ENCODE results near the gene PRSS8. TPM values are rescaled to one million over a fixed set of nuclear protein-coding genes. Genes with fewer than 3 reads are reported as not detected.
"Not testable (repeated sequence)": the region's sequence is repeated elsewhere in the genome, so short reads cannot be mapped to it uniquely, and the experiment has no call there.

PRSS8 gene
- total RNA-seq, 1 donor from 2014 or later = not detected

DNA sequence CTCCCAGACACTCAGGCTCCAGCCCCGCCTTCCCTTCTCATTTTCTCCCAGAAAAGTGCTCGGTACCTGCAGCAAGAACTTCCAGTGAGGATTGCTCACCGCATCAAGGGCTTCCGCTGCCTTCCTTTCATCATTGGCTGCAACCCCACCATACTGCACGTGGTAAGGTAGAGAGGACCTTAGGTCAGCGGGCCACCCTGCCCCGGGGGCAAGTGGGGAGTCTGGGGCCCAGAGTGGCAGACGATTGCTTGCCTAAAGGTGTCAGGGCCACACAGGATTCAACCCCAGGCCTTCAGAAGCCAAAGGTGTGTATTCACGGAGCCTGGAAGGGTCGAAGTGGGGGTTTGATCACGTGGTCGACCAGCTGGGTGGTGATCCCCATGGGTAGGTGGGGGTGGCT, 25.9 kb downstream of the PRSS8 start:
- no peak for ATAC-seq
- intact Hi-C loops (cut with DNase I) = no loop called here
- no peak for DNase-seq (ENCODE audit: low spot score)

DNA sequence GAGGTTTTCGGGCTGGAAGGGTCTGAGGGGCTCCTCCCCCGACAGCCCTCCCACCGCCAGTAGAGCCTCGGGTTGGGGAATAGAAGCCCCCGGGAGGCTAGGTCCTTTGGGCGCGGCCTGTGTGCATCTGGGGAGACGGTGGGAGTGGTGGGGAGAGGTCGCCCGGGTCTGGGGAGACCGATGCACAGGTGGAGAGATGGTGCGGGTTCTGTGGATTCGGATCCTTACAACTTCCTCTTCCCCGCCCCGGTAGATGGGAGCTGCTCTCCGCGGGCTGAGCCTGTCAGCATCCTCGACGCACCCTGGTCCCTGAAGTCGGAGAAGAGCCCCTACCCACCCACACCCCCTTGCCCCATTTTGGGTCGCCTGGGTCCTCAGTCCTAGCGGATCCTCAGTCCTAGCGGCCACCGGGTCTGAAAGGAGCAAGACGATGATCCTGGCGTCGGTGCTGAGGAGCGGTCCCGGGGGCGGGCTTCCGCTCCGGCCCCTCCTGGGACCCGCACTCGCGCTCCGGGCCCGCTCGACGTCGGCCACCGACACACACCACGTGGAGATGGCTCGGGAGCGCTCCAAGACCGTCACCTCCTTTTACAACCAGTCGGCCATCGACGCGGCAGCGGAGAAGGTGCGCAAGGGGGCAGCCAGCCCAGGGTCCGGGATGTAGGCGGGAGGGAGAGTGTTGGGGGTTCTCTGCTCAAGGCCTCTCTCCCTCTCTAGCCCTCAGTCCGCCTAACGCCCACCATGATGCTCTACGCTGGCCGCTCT, 26.6 kb downstream of the PRSS8 start:
- ATAC-seq (no peak), DNase-seq (ENCODE audit: low spot score) (no peak)
- intact Hi-C loops (cut with DNase I) = no loop called here

DNA sequence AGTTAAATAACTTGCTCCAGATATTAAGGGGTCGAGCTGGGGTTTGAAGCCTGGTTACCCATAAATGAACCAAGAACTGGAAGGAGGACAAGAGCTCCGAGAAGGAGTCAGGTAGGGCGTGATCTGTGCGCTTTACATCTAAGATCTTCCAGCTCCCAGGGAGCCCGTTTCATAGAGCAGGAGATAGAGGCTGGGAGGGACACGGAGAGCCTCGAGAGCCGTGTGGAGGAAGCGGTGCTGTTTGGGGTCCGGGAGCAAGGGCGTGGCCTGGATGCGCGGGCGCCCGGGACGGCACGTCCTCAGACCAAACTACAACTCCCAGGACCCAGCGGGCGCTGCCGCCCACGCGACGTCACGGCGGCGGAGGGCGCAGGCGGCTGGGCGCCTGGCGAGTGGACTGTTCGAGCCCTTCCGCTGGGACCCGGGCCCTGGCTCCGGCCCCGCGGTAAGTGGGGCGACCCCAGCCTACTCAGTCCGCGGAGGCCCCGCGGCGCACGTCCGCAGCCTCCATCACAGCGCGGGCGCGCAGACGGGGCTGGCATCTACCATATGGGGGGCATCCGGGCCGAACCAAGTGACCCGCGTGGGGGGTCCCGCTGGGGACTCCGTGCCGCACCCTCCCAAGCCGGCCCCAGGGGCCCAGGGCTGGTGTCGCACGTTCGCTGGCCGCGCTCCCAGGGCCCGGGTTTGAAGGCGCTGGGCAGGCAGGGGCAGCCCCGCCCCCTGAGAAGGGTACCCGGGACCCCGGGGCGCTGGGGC, 27.3 kb downstream of the PRSS8 start, which contains the start of gene BCKDK:
TSS of gene BCKDK (plus strand) at position 352 of the 759 bp plus-strand sequence. CDS start 838 bp downstream, outside the sequence.
- DNase-seq (ENCODE audit: low spot score) (peak; percentile 86), ATAC-seq (peak; percentile 88)
- intact Hi-C loops (cut with DNase I) = no loop called here

DNA sequence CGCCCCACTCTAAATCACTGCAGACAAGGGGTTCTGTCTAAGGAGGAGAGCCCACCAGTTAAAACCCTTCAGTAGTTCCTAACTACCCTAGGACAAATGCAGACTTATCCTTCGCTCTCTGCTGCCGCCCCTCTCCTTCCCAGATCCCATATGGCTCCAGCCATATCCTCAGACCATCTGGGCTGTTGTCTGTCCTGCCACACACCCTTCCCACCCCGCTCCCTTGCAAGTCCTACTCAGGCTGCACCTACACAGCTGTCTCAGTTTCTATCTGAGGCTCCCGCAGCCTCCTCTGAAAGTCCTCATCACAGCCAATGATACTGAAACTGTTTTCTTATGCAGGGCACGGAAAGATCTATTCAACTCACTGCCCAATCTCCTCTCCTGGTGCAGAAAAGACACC, 28.1 kb downstream of the PRSS8 start:
- DNase-seq (ENCODE audit: low spot score) (no peak), ATAC-seq (no peak)
- intact Hi-C loops (cut with DNase I) = no loop called here

DNA sequence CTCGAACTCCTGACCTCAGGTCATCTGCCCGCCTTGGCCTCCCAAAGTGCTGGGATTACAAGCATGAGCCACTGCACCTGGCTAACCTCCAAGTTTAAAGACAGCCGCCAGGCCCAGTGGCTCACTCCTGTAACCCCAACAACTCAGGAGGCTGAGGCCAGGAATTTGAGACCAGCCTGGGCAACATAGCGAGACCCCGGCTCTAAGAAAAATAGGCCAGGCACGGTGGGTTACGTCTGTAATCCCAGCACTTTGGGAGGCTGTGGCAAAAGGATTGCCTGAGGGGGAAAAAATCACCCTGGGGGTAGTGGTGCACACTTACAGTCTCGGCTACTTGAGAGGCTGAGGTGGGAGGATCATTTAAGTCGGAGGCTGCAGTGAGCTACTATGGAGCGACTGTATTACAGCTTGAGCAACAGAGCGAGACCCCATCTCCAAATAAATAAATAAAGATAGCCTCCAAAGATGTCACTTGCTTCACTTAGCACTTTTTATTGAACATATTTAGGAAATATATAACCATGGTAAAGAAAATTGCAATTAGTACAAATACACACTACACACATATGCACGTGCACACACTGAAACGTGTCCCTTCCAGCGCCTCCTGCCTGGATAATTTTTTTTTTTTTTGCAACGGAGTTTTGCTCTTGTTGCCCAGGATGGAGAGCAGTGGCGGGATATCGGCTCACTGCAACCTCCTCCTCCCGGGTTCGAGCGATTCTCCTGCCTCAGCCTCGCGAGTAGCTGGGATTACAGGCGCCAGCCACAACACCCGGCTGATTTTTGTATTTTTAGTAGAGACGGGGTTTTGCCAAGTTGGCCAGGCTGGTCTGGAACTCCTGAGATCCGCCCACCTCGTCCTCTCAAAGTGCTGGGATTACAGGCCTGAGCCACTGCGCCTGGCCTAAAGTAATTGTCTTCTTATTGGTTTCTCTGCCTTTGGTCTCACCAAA, 28.7 kb downstream of the PRSS8 start:
- intact Hi-C loops (cut with DNase I) = no loop called here
- ATAC-seq (no peak), DNase-seq (ENCODE audit: low spot score) (no peak)

DNA sequence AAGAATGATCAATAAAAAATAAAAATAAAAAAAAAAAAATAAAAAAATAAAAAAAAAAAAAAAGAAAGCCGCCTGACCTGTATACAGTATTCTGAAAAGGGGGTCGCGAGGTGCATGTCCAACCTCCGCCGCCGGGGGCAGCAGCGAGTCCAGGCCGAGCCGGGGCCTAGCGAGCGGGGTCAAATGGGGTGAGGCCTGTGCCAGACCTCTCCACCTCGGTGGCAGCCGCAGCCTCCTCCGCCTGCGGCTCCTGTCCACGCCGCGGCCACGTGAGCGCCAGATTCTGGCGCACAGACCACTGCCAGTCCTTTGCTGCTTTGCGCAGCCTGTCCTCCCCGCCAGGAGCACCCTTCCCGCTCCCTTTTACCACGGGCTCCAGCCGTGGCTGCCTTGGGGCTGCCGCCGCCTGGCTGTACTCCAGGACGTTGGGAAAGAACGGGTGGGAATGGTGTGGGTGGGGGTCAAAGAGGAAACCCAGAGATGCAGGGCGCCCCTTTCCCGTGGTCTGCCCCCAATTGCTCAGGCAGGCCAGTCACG, 29.8 kb downstream of the PRSS8 start:
- peak; percentile 82 for ATAC-seq
- peak; percentile 93 for DNase-seq (ENCODE audit: low spot score)
- intact Hi-C loops (cut with DNase I) = no loop called here

DNA sequence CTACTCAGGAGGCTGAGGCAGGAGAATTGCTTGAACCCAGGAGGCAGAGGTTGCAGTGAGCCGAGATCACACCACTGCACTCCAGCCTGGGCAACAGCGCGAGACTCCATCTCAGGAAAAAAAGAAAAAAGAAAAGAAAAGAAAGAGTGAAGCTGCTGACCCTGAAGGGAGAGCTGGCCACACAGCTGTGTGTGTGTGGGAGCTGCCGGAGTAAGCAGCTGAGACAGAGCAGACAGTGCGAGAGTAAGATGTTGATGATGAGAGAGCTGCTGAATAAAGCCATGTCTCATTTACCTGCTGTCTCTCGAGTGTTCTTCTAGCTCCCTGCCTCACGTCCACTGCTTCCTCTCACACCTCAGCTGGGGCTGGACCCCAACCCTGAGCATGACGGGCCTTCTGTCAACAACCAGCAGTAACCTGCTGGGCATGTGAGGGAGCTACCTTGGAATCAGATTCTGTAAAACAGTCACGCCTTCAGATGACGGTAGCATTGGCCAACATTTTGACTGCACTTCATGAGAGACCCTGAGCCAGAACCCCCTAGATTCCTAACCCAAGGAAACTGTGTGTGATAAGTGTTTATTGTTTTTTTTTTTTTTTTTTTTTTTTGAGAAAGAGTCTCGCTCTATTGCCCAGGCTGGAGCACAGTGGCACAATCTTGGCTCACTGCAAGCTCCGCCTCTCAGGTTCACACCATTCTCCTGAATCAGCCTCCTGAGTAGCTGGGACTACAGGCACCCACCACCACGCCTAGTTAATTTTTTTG, 34.5 kb downstream of the PRSS8 start:
- intact Hi-C loops (cut with DNase I); ATAC-seq; DNase-seq (ENCODE audit: low spot score): not testable (repeated sequence)

DNA sequence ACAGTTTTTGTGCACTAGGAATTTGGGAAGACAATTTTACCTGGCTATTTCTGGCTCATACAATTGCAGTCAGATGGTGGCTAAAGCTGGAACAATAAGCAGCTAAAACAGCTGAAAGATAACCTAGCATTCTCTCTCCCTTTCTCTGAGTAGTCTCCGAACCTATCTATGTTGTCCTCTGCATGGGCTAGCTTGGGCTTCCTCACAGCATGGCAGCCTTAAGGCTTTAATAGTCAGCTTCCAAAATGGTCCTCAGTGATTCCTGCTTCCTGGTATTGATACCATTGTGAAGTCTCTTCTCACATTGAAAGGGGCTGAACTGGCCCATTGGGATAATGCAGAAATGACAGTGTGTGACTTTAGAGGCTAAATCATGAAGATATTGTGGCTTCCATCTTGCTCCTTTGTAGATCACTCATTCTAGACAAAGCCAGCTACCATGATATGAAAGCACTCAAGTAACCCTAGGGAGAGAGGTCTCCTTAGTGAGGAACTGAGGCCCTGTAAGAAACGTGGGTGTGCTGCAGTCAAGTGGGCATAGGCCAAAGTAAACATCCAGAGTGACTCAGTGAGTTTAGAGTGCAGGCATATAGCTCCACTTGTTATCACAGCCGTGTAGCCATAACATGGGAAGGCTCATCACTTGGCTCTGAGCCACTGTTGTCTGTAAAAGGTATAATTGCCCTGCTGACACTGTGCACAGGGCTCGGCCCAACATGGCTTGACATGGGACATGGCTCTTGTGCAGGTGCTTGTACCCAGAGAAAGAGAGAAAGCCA, 35.5 kb downstream of the PRSS8 start:
- no peak for DNase-seq (ENCODE audit: low spot score)
- ATAC-seq = no peak
- intact Hi-C loops (cut with DNase I) = loop anchor here (10.0 kb wide), 1 partner anchor 115 kb away; the partner anchor contains the start of gene HSD3B7

DNA sequence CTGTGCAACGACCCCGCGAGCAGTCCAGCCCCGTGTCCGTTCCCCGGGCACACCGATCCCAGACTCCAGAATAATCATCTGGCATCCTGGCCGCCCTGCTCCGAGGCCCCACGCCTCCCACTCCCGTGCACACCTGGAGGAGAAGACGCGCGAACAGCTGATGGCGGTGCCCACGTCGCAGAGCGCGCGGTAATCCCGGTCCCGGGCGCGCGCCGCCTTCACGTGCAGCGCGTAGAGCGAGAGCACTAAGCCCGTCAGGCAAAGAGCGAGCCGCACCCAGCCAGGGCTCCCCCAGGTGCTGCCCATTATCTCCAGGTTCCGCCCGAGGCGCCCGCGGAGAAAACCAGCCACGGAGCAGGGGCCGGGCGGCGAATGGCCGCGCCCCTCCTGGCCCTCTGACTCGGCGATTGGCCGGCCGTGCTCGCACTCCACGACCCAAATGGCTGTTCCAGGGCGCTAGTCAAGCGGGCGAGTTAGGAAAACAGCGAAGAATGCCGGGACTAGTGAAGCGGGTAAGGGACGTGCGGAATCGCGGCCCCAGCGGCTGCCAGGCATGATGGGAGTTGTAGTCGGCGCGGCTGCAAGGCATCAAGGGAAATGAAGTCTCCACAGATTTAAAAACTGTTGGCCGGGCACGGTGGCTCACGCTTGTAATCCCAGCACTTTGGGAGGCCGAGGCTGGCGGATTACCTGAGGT, 41.0 kb downstream of the PRSS8 start, which contains the start of gene VKORC1:
TSS of gene VKORC1 (minus strand) at position 374 of the 697 bp plus-strand sequence. CDS start at position 306, 68 bp downstream.
- intact Hi-C loops (cut with DNase I) = loop anchor here (10.0 kb wide), 1 partner anchor 110 kb away; the partner anchor contains the start of gene HSD3B7
- peak; percentile 95 for DNase-seq (ENCODE audit: low spot score)

DNA sequence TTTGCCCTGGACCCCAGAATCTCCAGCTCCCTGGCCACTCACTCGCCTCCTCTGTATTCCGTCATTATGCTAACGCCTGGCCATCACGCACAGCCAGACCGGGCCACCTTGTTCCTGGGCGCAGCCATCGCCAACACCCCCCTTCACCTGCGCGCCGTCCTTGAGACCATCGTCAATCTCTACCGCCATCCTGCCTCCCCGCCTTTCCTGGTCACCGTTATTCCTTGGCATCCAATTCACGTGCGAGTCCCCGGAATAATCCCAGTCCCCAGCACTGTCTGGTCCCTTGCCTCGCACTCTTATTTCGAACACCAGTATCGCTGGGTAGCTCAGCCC, 41.5 kb downstream of the PRSS8 start:
- peak; percentile 43 for ATAC-seq
- intact Hi-C loops (cut with DNase I) = loop anchor here (10.0 kb wide), 1 partner anchor 109 kb away; the partner anchor contains the start of gene HSD3B7
- DNase-seq (ENCODE audit: low spot score) = no peak

More for the DNA sequence above, 41.0 kb downstream of the PRSS8 start, which contains the start of gene VKORC1:
- peak; percentile 97 for ATAC-seq

DNA sequence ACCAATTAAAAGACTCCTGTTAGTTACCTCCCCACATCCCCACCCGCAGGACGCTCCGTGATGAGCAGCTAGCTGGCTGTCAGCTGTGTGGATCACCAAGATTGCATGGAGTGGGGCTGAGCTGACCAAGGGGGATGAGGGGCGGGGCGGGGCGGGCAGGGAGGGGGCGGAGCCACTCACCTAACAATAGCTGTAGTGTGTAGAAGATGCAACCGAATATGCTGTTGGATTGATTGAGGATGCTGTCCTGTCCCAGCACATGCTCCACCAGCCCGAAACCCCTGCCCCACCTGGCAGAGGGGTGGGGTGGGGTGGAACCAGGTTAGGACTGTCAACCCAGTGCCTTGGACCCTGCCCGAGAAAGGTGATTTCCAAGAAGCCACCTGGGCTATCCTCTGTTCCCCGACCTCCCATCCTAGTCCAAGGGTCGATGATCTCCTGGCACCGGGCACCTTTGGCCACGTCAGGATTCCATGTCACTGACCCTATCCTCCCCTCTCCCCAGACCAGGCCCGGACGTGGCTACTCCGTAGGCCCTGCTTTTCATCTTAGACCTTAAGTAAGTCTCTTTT, 42.3 kb downstream of the PRSS8 start:
- intact Hi-C loops (cut with DNase I) = loop anchor here (10.0 kb wide), 1 partner anchor 108 kb away; the partner anchor contains the start of gene HSD3B7
- no peak for DNase-seq (ENCODE audit: low spot score)

DNA sequence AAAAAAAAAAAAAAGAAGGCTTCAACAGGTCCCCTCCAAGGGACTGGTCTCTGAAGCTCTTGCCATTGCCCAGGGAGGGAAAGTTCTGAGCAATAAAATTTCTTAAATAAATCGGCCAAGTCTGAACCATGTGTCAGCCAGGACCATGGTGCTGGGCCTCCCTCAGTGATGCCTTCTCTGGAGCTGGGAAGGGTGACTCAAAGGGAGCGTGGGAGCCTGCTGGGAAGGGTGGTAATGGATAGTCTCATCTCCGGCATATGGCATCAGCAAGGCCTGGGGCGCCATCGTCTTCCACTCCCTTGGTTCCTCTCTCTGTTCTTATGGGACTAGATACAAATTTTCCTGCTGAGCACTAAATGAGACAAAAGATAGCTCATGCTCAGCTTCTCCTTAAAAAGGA, 43.2 kb downstream of the PRSS8 start:
- no peak for DNase-seq (ENCODE audit: low spot score)
- ATAC-seq = no peak
- intact Hi-C loops (cut with DNase I) = loop anchor here (10.0 kb wide), 1 partner anchor 108 kb away; the partner anchor contains the start of gene HSD3B7

More for the DNA sequence above, 42.3 kb downstream of the PRSS8 start:
- peak; percentile 7 for ATAC-seq

DNA sequence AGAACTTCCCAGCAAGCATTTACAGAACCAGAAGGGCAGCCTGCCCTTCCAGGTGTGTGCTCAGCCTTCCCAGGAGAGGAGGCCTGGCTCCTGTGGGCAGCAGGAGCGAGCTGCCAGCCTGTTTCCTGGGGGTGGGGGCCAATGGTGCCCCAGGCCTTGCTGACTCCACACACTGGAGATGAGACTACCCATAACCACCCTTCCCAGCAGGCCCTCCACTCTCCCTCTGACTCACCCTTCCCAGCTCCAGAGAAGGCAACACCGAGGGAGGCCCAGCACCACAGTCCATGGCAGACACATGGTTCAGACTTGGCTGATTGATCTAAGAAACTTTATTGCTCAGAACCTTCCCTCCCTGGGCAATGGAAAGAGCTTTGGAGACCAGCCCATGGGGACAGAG, 45.0 kb downstream of the PRSS8 start:
- DNase-seq (ENCODE audit: low spot score) (no peak), ATAC-seq (no peak)
- intact Hi-C loops (cut with DNase I) = loop anchor here (10.0 kb wide), 1 partner anchor 106 kb away; the partner anchor contains the start of gene HSD3B7

DNA sequence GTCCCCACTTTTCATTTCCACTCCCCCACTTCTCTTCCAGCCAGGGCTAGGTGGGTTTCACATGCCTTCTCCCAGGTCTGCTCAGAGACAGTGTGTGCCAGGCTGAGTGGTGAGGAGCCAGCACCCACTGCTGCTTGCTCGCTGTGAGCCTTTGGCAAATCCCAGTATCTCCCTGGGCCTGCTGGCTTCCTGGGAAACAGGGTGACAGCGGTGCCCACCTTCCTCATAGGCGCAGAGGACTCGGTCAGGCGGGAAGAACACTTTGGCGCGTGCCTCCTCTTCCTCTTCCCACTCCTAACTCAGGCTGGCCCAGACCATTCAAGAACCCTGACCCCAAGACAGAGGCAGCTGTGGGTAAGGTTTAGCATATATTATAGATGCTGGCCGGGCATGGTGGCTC, 46.3 kb downstream of the PRSS8 start:
- DNase-seq (ENCODE audit: low spot score) = no peak
- intact Hi-C loops (cut with DNase I) = no loop called here
- no peak for ATAC-seq

DNA sequence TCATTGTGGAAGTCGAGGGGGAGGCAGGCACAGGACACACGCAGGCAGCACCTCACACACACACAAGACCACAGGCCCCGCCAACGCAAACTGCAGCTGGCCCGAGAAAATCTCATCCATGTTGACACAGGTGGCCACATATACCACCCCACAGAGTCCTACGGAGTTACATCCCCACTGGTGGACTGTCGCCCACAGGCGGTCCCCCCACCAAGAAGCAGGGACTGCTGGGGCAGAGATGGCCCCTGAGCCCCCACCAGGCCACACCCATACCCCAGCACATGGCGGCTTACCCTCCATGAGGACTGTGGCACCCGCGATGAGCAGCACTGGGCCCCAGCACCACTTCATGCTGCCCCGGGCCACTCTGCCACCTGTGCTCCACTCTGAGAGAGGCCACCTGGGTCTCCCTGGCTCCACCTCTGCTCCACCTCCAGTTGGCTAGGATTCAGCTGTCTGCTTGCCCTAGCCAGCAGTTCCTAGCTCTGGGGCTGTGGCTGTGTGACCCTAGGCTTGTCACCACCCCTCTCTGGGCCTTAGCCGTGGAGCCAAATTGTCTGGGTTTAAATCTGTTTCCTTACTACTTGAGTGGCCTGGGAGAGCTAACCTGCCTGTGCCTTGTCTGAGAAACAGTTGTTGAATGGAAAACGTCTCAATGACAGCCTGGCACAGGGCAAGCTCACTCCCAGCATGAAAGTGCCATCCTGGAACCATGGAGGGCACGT, 46.9 kb downstream of the PRSS8 start, which contains the start of gene PRSS53:
TSS of gene PRSS53 (minus strand) at position 485 of the 725 bp plus-strand sequence. CDS start at position 351, 134 bp downstream.
- no peak for DNase-seq (ENCODE audit: low spot score)
- no peak for ATAC-seq
- intact Hi-C loops (cut with DNase I) = no loop called here
